LNCAP (cell line): Measurements from ENCODE around the gene ANO2.

Experiments used
- TF ChIP-seq, protein P1 (sequence below): fragments of 450-650 bp; IDR thresholded peaks from 2 replicates; pipeline ENCODE4 v1.5.1; 2017; ENCODE audit warnings: mild to moderate bottlenecking

Gene ANO2

DNA sequence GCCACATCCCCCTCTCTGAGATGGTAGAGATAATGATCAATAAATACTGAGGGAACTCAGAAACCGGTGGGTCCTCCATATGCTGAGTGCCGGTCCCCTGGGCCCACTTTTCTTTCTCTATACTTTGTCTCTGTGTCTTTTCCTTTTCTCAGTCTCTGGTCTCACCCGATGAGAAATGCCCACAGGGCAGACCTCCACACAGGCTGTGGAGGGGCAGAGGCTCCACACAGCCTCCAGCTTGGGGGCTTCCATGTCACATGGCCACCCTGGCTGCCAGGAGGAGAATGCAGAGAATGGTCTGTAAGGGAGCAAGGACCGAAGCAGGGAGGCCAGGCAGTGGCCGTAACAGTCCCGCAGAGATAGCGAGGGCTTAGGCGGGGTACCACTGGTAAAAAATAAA is 407.3 kb downstream of the ANO2 start:
- TF ChIP-seq, protein P1, sequence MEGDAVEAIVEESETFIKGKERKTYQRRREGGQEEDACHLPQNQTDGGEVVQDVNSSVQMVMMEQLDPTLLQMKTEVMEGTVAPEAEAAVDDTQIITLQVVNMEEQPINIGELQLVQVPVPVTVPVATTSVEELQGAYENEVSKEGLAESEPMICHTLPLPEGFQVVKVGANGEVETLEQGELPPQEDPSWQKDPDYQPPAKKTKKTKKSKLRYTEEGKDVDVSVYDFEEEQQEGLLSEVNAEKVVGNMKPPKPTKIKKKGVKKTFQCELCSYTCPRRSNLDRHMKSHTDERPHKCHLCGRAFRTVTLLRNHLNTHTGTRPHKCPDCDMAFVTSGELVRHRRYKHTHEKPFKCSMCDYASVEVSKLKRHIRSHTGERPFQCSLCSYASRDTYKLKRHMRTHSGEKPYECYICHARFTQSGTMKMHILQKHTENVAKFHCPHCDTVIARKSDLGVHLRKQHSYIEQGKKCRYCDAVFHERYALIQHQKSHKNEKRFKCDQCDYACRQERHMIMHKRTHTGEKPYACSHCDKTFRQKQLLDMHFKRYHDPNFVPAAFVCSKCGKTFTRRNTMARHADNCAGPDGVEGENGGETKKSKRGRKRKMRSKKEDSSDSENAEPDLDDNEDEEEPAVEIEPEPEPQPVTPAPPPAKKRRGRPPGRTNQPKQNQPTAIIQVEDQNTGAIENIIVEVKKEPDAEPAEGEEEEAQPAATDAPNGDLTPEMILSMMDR, result no peak

DNA sequence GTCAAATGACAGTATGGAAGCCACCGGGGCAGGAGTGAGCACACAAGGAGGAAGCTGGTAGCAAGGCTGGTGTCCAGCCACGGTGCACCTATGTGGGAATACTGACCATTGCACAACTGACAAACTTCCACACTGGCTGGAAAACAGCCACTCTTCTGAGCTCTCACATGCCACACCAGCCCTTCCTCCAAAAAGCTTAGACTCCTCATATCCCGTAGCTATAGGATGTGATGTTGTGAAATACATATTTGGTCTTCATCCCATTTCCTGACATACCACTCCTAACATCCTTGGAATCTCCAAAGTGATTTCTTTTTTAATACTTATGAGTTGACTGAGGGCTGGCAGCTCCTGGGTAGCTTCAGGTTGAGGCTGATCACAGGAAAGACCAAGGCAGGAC is 409.5 kb downstream of the ANO2 start:
- TF ChIP-seq, protein P1, result no peak

DNA sequence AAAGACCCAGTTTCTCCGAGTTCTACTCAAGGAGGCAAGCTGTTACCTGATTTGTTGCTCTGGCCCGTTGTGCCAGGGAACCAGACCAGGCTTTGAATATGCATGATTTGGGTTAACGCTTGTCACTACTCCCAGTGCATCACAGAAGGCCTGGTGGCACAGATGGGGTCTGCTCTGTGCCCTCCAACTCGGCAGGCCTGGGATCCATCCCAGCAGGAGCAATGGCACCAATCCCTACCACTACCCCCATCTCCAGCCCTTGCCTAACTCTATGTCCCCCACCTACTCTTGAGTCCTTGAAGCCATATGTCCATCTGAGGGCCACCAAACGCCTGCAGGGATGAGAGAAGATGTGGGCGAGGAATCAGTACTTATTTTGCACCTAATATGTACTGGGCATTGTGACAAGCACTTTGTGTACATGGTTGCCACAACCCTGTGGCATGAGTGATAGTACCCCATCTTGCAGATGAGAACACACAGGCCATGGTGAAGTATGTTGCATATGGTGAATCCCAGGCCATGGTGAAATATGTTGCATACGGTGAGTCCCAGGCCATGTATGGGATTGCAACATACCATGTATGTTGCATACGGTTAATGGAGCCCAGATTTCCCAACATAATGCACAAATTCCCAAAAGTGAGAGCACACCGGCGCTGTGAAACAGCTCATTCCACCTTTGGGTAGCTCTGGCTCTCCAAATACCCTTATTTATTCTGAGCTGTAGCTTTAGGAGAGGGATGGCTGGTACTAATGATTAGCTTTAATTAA is 410.4 kb downstream of the ANO2 start:
- TF ChIP-seq, protein P1, result no peak

DNA sequence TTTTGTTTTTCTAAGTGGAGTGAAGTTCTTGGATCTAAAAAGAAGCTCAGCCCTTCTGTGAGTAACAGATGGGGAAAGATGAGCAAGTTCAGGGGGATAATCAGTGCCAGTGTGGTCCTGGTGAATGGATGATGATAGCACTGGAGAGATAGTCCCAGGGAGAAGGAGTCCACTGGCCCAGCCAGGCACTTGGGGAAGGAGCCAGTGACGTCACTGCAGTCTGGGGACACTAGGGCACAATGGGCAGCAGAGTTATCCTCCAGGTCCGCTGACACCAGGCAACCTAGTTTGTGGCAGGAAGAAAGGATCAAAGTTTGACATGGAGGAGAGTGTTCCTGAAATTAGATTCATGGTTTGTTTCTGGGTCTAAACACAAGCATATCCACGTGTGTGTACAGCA is 411.7 kb downstream of the ANO2 start:
- TF ChIP-seq, protein P1, result no peak

DNA sequence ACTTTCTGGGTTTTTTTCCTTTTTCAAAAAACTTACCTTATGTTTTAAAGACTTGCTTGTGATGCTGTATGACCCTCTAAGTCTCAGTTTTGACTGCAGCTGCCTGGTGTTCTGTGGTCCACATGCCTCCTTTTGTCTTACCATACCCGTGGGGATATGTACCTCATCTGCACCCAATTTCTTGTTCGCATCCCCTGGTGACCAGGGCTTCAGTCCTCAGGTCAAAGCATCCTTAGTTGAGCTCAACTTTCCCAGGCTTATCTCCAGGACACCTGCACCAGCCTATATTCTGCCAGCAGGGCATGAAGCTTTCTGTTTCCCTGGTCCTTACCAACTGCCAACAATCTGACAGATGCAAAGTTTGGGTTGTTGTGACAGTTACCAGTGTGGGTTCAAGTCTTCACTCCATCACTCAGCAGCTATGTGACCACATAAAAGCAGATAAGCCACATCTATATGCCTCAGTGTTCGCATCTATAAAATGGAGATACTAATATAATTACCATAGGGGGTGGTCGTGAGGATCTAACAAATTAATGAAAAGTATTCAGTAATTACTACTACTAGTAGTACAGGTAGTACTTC is 419.2 kb downstream of the ANO2 start:
- TF ChIP-seq, protein P1, result no peak

DNA sequence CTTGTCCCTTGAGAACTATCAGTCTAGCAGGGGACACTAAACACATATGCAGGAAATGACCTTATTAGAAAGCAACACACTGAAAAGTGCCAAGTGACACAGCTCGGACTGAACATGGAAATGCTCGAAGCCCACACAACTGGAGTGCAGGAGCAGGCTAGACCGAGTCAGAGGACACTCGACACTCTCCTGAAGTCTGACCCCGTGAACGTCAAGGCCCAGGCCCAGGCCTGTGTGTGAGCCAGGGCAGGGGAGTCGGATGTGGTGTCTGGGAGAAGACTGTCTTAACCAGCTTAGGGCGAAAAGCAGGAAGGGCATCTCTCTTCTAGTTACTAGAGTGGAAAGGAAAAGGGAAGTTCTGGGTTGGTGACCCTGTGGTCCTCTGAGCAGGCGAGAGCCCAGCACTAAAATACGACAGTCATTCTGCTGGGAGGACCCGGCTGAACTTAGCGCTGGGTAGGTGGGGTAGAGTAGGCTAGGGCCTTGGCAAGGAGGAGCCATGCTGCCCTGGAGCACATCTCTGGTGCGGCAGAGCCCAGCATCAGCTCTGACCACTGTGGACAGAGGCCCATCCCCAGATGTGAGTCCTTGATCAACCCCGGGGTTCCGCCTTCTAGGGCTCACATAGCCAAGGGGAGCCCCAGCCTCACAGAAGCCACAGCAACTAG is 420.2 kb downstream of the ANO2 start:
- TF ChIP-seq, protein P1, result no peak

DNA sequence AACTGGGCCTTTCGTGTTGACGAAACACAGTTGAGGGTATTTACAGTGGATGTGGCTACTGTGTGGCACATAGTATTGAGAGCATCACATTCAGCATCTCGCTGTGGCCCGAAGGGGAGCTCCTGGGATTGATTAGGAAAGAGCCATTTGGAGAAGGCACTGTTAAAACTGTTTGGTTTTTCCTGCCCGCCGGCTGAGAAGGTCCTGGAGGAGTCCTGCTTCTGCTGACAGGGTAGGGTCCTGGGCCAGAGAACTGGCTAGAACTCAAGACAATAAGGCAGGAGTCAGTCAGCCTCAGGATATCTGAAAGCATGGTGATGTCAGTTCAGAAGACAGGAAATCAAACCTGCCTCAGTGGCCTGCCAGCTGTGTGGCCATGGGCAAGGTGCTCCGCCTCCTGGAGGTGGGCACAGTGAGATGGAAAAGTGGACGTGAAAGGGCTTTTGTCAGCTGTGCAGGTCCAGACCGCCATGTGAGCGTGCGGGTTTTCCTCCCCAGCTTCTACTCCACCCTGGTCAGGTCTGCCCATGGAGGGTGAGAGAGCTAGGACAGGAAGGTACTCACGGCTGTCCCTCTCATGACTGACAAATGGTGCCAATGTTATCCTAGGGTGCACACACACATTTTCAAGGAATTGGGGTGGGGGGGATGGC is 420.8 kb downstream of the ANO2 start:
- TF ChIP-seq, protein P1, result no peak
